Prostate gland (tissue), 2 donors: ENCODE measurements around the gene ENTPD1. TPM values are rescaled to one million over a fixed set of nuclear protein-coding genes. Genes with fewer than 3 reads are reported as not detected.

Source experiments
- DNase-seq: peaks from one replicate; pipeline ENCODE4 v3.0.0-alpha.2; 2019; ENCODE audit warnings: low spot score
- H3K27ac ChIP-seq, 2 donors: fragments of 200-600 bp; sonication (generic); 2 replicates each; pipeline ENCODE4 v1.5.1; 2017 to 2019
- H3K27me3 ChIP-seq: fragments of 200-600 bp; sonication (generic); replicated peaks from 2 replicates; pipeline ENCODE4 v1.5.1; 2019; ENCODE audit not compliant: insufficient read depth
- H3K36me3 ChIP-seq, 2 donors: fragments of 200-600 bp; sonication (generic); 1 replicate in 1 of 2; 2 replicates in 1 of 2; pipeline versions ENCODE4 v1.5.1 to v1.8.1; 2017 to 2019
- H3K4me1 ChIP-seq: fragments of 200-600 bp; sonication (generic); replicated peaks from 2 replicates; pipeline ENCODE4 v1.5.1; 2019
- H3K4me3 ChIP-seq, 2 donors: fragments of 200-600 bp; sonication (generic); 2 replicates each; pipeline ENCODE4 v1.5.1; 2017 to 2019
- H3K9me3 ChIP-seq: fragments of 200-600 bp; sonication (generic); 2 replicates; pipeline ENCODE4 v1.5.1; 2017
- CTCF ChIP-seq, 4 experiments: fragments of 200-600 bp in 2 of 4; fragments of 450-650 bp in 2 of 4; sonication (generic) in 2 of 4; IDR thresholded peaks; 1 replicate in 3 of 4; 2 replicates in 1 of 4; pipeline ENCODE4 v1.5.1; 2016 to 2019; ENCODE audit warnings: antibody characterized with exemption in 4 of 4, mild to moderate bottlenecking in 2 of 4, moderate library complexity in 2 of 4
- POLR2A ChIP-seq: fragments of 450-650 bp; IDR thresholded peaks from one replicate; pipeline ENCODE4 v1.6.1; 2016; ENCODE audit warnings: antibody characterized with exemption, mild to moderate bottlenecking
- POLR2AphosphoS5 ChIP-seq: sonication (generic); formaldehyde crosslinking; IDR thresholded peaks from one replicate; pipeline ENCODE4 v1.6.1; 2017; ENCODE audit warnings: antibody characterized with exemption
- WGBS: methylation state at CpG from one replicate; pipeline ENCODE4 v1.1.5; 2018; 5-methylcytosine and 5-hydroxymethylcytosine counted together
- intact Hi-C: fragments of 100-400 bp; cut with DNase I; formaldehyde crosslinking; loops from one replicate; pipeline ENCODE4 v1.14.2; 2022
- total RNA-seq, 2 donors: library from RNA; depleted of rRNA; stranded (reverse); fragments of >200 nt; gene quantifications; one replicate each; pipeline ENCODE4 v1.1.0, GENCODE V29; 2016

The ENTPD1 gene
- total RNA-seq, 2 donors from 2014 or later: 7.0 to 9.3 TPM

- no peaks in the 10 kb centered on the region for H3K9me3 ChIP-seq
- H3K27me3 ChIP-seq: no peaks in the 10 kb centered on the region
- H3K4me1 ChIP-seq: no peaks in the 10 kb centered on the region
- intact Hi-C loops: no loop called here
- H3K4me3 ChIP-seq: no peak overlapping the region
- no peak for DNase-seq
- TF ChIP-seq POLR2AphosphoS5: no peak
- no peak for TF ChIP-seq CTCF (IDR thresholded peaks at IDR 0.05)
- TF ChIP-seq POLR2A: no peak
- H3K27ac ChIP-seq: no peak overlapping the region
- no peaks in the 10 kb centered on the region for H3K36me3 ChIP-seq
Observed at GRCh38 chr10:95831515-95831914, 75.6 kb downstream of the ENTPD1 start.

GRCh38 chr10:95832216-95833041 is 76.5 kb downstream of the ENTPD1 start:
- no peak overlapping the region for H3K4me3 ChIP-seq
- no peaks in the 10 kb centered on the region for H3K36me3 ChIP-seq
- no peaks in the 10 kb centered on the region for H3K27me3 ChIP-seq
- no peak overlapping the region for H3K27ac ChIP-seq
- DNase-seq: no peak
- intact Hi-C loops: no loop called here
- H3K9me3 ChIP-seq: no peaks in the 10 kb centered on the region
- no peak for TF ChIP-seq POLR2A
- no peak for TF ChIP-seq POLR2AphosphoS5
- TF ChIP-seq CTCF (IDR thresholded peaks at IDR 0.05): no peak
- no peaks in the 10 kb centered on the region for H3K4me1 ChIP-seq
- WGBS: 69% methylated on average over 6 of the region's 6 CpGs

GRCh38 chr10:95833042-95833610 is 77.2 kb downstream of the ENTPD1 start:
- no peak overlapping the region for H3K4me3 ChIP-seq
- no peak for DNase-seq
- H3K27ac ChIP-seq: no peak overlapping the region
- H3K27me3 ChIP-seq: no peaks in the 10 kb centered on the region
- no peaks in the 10 kb centered on the region for H3K36me3 ChIP-seq
- WGBS: 34% methylated on average over 1 of the region's 1 CpG
- TF ChIP-seq CTCF (IDR thresholded peaks at IDR 0.05) (no peak), POLR2A (no peak), POLR2AphosphoS5 (no peak)
- no peaks in the 10 kb centered on the region for H3K9me3 ChIP-seq
- H3K4me1 ChIP-seq: no peaks in the 10 kb centered on the region
- intact Hi-C loops: no loop called here

GRCh38 chr10:95834406-95834805 is 78.4 kb downstream of the ENTPD1 start:
- no peak for DNase-seq
- intact Hi-C loops: no loop called here
- Histone ChIP-seq H3K4me1 (no peaks in the 10 kb centered on the region), H3K9me3 (no peaks in the 10 kb centered on the region), H3K27me3 (no peaks in the 10 kb centered on the region), H3K36me3 (no peaks in the 10 kb centered on the region), H3K27ac (no peak overlapping the region), H3K4me3 (no peak overlapping the region)
- TF ChIP-seq POLR2A (no peak), CTCF (IDR thresholded peaks at IDR 0.05) (no peak), POLR2AphosphoS5 (no peak)
- WGBS: 96% methylated on average over 3 of the region's 3 CpGs
